Fibroblast of lung (primary cell): ENCODE data around the gene TMEM14A. TPM values are rescaled to one million over a fixed set of nuclear protein-coding genes. Genes with fewer than 3 reads are reported as not detected.

Experiments used
- DNase-seq, 2 donors: peaks; one replicate each; pipeline versions ENCODE4 v3.0.0 to v3.0.0-alpha.2; 2010; ENCODE audit warnings: low read depth in 2 of 2
- H2AFZ ChIP-seq: 2 replicates; pipeline ENCODE4 v1.5.1; 2012; ENCODE audit warnings: low read length, control low read depth, inconsistent platforms
- H3K27ac ChIP-seq: 2 replicates; pipeline ENCODE4 v1.5.1; 2011; ENCODE audit warnings: low read length, control low read depth; ENCODE audit not compliant: insufficient read depth
- H3K27me3 ChIP-seq: 2 replicates; pipeline ENCODE4 v1.5.1; 2011; ENCODE audit warnings: mild to moderate bottlenecking, low read length; ENCODE audit not compliant: control insufficient read depth, insufficient read depth
- H3K36me3 ChIP-seq: 2 replicates; pipeline ENCODE4 v1.5.1; 2011; ENCODE audit warnings: low read length; ENCODE audit not compliant: control insufficient read depth, insufficient read depth
- H3K4me1 ChIP-seq: 2 replicates; pipeline ENCODE4 v1.5.1; 2011; ENCODE audit warnings: low read length; ENCODE audit not compliant: control insufficient read depth, insufficient read depth; ENCODE audit errors: extremely low read depth
- H3K4me2 ChIP-seq: 2 replicates; pipeline ENCODE4 v1.5.1; 2011; ENCODE audit warnings: low read length, control low read depth; ENCODE audit not compliant: insufficient read depth; ENCODE audit errors: extremely low read depth
- H3K4me3 ChIP-seq, 4 experiments: fragments of 200-600 bp in 1 of 4; sonication (generic) in 1 of 4; replicated peaks in 1 of 4; 2 replicates each; pipeline ENCODE4 v1.5.1; 2011 to 2016; ENCODE audit warnings: low read length in 4 of 4, low read depth in 3 of 4, mild to moderate bottlenecking in 3 of 4, control low read depth in 2 of 4, inconsistent platforms in 1 of 4, mixed read lengths in 1 of 4; ENCODE audit not compliant: insufficient read depth in 1 of 4; ENCODE audit errors: control extremely low read depth in 1 of 4
- H3K79me2 ChIP-seq: 2 replicates; pipeline ENCODE4 v1.5.1; 2012; ENCODE audit warnings: mild to moderate bottlenecking, low read length, inconsistent platforms; ENCODE audit not compliant: control insufficient read depth, insufficient read depth
- H3K9ac ChIP-seq: 2 replicates; pipeline ENCODE4 v1.5.1; 2011; ENCODE audit warnings: mild to moderate bottlenecking, low read length, control low read depth; ENCODE audit not compliant: insufficient read depth
- H3K9me3 ChIP-seq: 2 replicates; pipeline ENCODE4 v1.5.1; 2012; ENCODE audit warnings: low read depth, low read length; ENCODE audit not compliant: control insufficient read depth, insufficient read depth
- H4K20me1 ChIP-seq: 2 replicates; pipeline ENCODE4 v1.5.1; 2011; ENCODE audit warnings: low read length; ENCODE audit not compliant: control insufficient read depth, insufficient read depth; ENCODE audit errors: extremely low read depth
- EZH2 ChIP-seq: IDR thresholded peaks from 2 replicates; pipeline ENCODE4 v1.5.1; 2012; ENCODE audit warnings: low read length, control low read depth, mild to moderate bottlenecking; ENCODE audit errors: missing control alignments
- polyA plus RNA-seq, 2 donors: library from polyadenylated mRNA; depleted of rRNA in 1 of 2; stranded (reverse) in 1 of 2; unstranded in 1 of 2; fragments of >200 nt; gene quantifications; 2 replicates each; pipeline ENCODE4 v1.2.1, GENCODE V29; 2011 to 2012; ENCODE audit warnings: missing spikeins in 1 of 2
- total RNA-seq: library from RNA; depleted of rRNA; stranded (reverse); fragments of >200 nt; gene quantifications from 2 replicates; pipeline ENCODE4 v1.2.1, GENCODE V29; 2014
- TF ChIP-seq, protein P1 (sequence below), 2 donors: IDR thresholded peaks in 1 of 2; conservative IDR thresholded peaks in 1 of 2; 1 replicate in 1 of 2; 2 replicates in 1 of 2; pipeline ENCODE4 v1.5.1; 2011 to 2012; ENCODE audit warnings: low read length in 2 of 2, control low read depth in 1 of 2, inconsistent platforms in 1 of 2, low read depth in 1 of 2, mild to moderate bottlenecking in 1 of 2

The TMEM14A gene
- total and polyA plus RNA-seq, 2 donors (not counting 1 experiment from before 2014, with no cell fraction given): 38.3 to 49.0 TPM

DNA sequence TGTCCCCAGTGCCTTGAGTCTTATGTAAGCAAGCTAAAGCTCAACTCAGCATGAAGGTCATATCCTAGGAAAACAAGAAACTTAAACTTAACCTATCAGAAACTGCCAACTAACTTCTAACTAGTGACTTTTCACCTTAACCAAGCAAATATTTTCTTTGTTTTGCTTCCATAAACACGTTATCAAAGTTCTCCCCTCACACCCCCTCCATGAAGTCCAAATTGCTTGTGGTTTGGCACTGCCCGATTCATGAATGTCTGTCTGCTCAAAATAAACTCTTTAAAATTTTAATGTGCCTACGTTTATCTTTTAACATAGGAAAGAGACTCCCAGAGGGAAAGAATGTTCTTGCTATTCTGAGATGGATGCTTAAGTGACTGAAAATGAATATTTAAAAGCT is 57.5 kb downstream of the TMEM14A start:
- H3K4me2 ChIP-seq: no peak overlapping the region
- no peak overlapping the region for H3K27ac ChIP-seq
- no peak overlapping the region for H2AFZ ChIP-seq
- no peaks in the 10 kb centered on the region for H3K36me3 ChIP-seq
- H4K20me1 ChIP-seq: no peaks in the 10 kb centered on the region
- no peaks in the 10 kb centered on the region for H3K79me2 ChIP-seq
- DNase-seq: peak in 1 of 2 donors; percentile 74
- H3K4me3 ChIP-seq: no peak overlapping the region
- H3K9ac ChIP-seq: no peak overlapping the region
- H3K9me3 ChIP-seq: no peaks in the 10 kb centered on the region
- peaks cover 2% of the 10 kb centered on the region for H3K27me3 ChIP-seq
- no peaks in the 10 kb centered on the region for H3K4me1 ChIP-seq
- TF ChIP-seq EZH2: no peak
- TF ChIP-seq, protein P1, sequence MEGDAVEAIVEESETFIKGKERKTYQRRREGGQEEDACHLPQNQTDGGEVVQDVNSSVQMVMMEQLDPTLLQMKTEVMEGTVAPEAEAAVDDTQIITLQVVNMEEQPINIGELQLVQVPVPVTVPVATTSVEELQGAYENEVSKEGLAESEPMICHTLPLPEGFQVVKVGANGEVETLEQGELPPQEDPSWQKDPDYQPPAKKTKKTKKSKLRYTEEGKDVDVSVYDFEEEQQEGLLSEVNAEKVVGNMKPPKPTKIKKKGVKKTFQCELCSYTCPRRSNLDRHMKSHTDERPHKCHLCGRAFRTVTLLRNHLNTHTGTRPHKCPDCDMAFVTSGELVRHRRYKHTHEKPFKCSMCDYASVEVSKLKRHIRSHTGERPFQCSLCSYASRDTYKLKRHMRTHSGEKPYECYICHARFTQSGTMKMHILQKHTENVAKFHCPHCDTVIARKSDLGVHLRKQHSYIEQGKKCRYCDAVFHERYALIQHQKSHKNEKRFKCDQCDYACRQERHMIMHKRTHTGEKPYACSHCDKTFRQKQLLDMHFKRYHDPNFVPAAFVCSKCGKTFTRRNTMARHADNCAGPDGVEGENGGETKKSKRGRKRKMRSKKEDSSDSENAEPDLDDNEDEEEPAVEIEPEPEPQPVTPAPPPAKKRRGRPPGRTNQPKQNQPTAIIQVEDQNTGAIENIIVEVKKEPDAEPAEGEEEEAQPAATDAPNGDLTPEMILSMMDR (conservative IDR thresholded peaks at IDR 0.05 in 1 of 2, IDR thresholded peaks at IDR 0.05 in 1 of 2; ENCODE audit: low read depth in 1 of 2, low read length in 2 of 2): no peak

DNA sequence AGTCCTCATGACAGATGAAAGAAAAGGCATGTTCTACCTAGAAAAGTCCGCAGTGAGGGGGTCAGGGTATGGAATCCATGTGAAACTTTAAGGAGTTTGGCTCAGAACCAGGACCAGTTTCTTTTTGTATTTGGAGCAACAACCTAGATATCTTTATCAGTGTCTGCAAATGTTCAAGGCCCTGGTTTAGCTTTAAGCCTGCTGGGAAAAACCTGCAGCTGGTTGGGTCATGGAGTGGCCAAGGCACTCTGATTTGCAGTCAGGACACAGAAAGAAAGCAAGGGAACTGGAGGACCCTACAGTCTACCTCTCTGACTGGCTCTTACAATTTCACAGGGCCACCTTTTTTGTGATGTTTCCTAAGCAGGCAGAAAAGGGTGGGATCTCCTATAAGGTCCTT is 58.7 kb downstream of the TMEM14A start:
- Histone ChIP-seq H3K9me3 (no peaks in the 10 kb centered on the region), H3K36me3 (no peaks in the 10 kb centered on the region), H3K4me2 (no peak overlapping the region), H2AFZ (no peak overlapping the region), H3K9ac (no peak overlapping the region), H3K79me2 (no peaks in the 10 kb centered on the region), H4K20me1 (no peaks in the 10 kb centered on the region), H3K27ac (no peak overlapping the region), H3K4me3 (no peak overlapping the region), H3K27me3 (peaks cover 2% of the 10 kb centered on the region), H3K4me1 (no peaks in the 10 kb centered on the region)
- DNase-seq: no peak
- TF ChIP-seq EZH2: no peak
- TF ChIP-seq, protein P1 (conservative IDR thresholded peaks at IDR 0.05 in 1 of 2, IDR thresholded peaks at IDR 0.05 in 1 of 2; ENCODE audit: low read depth in 1 of 2, low read length in 2 of 2): no peak

DNA sequence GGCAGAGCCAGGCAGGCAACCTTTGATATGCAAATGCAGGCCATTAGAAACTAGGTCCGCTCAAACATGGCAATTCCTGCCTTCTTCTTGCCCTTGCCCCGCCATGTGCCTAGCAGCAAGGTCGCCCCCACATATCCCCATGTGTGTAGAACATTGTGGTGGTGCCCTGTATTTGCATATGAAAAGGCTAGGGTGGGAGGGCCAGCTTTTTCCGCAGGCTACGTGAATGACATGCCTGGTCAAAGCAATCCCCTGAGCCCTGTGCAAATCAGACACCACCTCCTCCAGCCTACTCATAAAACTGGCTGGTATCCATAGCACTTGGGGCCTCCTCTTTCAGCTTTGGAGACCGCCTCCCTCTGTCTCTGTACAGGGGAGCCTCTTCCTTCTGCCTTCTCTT is 60.8 kb downstream of the TMEM14A start:
- no peak overlapping the region for H3K27ac ChIP-seq
- no peak overlapping the region for H3K4me2 ChIP-seq
- H3K79me2 ChIP-seq: no peaks in the 10 kb centered on the region
- no peaks in the 10 kb centered on the region for H3K4me1 ChIP-seq
- no peaks in the 10 kb centered on the region for H3K36me3 ChIP-seq
- no peak overlapping the region for H3K9ac ChIP-seq
- no peaks in the 10 kb centered on the region for H4K20me1 ChIP-seq
- peaks cover 2% of the 10 kb centered on the region for H3K27me3 ChIP-seq
- no peak overlapping the region for H3K4me3 ChIP-seq
- no peak overlapping the region for H2AFZ ChIP-seq
- no peaks in the 10 kb centered on the region for H3K9me3 ChIP-seq
- peak in 1 of 2 donors; percentile 43 for DNase-seq
- TF ChIP-seq, protein P1 (conservative IDR thresholded peaks at IDR 0.05 in 1 of 2, IDR thresholded peaks at IDR 0.05 in 1 of 2; ENCODE audit: low read depth in 1 of 2, low read length in 2 of 2): no peak
- TF ChIP-seq EZH2: no peak
